GM23338 (cell line): Measurements from ENCODE around the gene RPTOR. TPM values are rescaled to one million over a fixed set of nuclear protein-coding genes. Genes with fewer than 3 reads are reported as not detected.
A peak's percentile ranks its signal among the peaks of the same experiment; 100 is the strongest.

Experiments
- ATAC-seq: fragments of 200-7000 bp; cut with Tn5 transposase; 3 replicates; pipeline ENCODE4 v1.9.1; 2020
- DNase-seq: peaks from one replicate; pipeline ENCODE4 v3.0.0-alpha.2; 2015; ENCODE audit warnings: low spot score
- H2AFZ ChIP-seq: fragments of 200-600 bp; sonication (generic); 2 replicates; pipeline ENCODE4 v1.8.0; 2016; ENCODE audit warnings: antibody characterized with exemption, mild to moderate bottlenecking, moderate library complexity
- H3F3A ChIP-seq: fragments of 200-600 bp; sonication (generic); replicated peaks from 2 replicates; pipeline ENCODE4 v1.8.0; 2017; ENCODE audit warnings: antibody characterized with exemption, mixed run types, low read depth
- H3K27ac ChIP-seq: fragments of 200-600 bp; sonication (generic); 2 replicates; pipeline ENCODE4 v1.6.1; 2016; ENCODE audit warnings: low read depth
- H3K27me3 ChIP-seq: fragments of 200-600 bp; sonication (generic); 2 replicates; pipeline ENCODE4 v1.8.0; 2016; ENCODE audit warnings: mild to moderate bottlenecking, mixed run types, moderate library complexity; ENCODE audit not compliant: insufficient read depth
- H3K36me3 ChIP-seq: fragments of 200-600 bp; sonication (generic); 2 replicates; pipeline ENCODE4 v1.8.0; 2016; ENCODE audit warnings: mild to moderate bottlenecking; ENCODE audit not compliant: insufficient read depth
- H3K4me1 ChIP-seq: fragments of 200-600 bp; sonication (generic); 2 replicates; pipeline ENCODE4 v1.8.0; 2016; ENCODE audit warnings: mild to moderate bottlenecking, moderate library complexity; ENCODE audit not compliant: insufficient read depth
- H3K4me2 ChIP-seq: fragments of 200-600 bp; sonication (generic); 2 replicates; pipeline ENCODE4 v1.7.1; 2017; ENCODE audit warnings: mixed run types
- H3K4me3 ChIP-seq: fragments of 200-600 bp; sonication (generic); 2 replicates; pipeline ENCODE4 v1.6.1; 2016; ENCODE audit warnings: mixed run types
- H3K79me2 ChIP-seq: fragments of 200-600 bp; sonication (generic); replicated peaks from 2 replicates; pipeline ENCODE4 v1.8.0; 2017; ENCODE audit warnings: mild to moderate bottlenecking; ENCODE audit not compliant: insufficient read depth
- H3K9me2 ChIP-seq: fragments of 200-600 bp; sonication (generic); 2 replicates; pipeline ENCODE4 v1.8.0; 2017; ENCODE audit not compliant: insufficient read depth
- H4K20me1 ChIP-seq: fragments of 200-600 bp; sonication (generic); replicated peaks from 2 replicates; pipeline ENCODE4 v1.8.0; 2017; ENCODE audit warnings: mild to moderate bottlenecking; ENCODE audit not compliant: insufficient read depth
- H3K27ac Mint-ChIP-seq: 2 replicates; pipeline ENCODE4 v1.8.0; 2020; ENCODE audit warnings: inconsistent platforms, mild to moderate bottlenecking, moderate library complexity, mixed read lengths
- H3K27me3 Mint-ChIP-seq: 3 replicates; pipeline ENCODE4 v1.8.0; 2022; ENCODE audit warnings: low read depth, mild to moderate bottlenecking, moderate library complexity, mixed read lengths, inconsistent platforms; ENCODE audit not compliant: insufficient read depth, poor library complexity
- H3K36me3 Mint-ChIP-seq: 3 replicates; pipeline ENCODE4 v1.8.0; 2021; ENCODE audit warnings: low read depth, mild to moderate bottlenecking, inconsistent platforms, moderate library complexity, mixed read lengths
- H3K4me1 Mint-ChIP-seq: 3 replicates; pipeline ENCODE4 v1.8.0; 2020; ENCODE audit warnings: mild to moderate bottlenecking, inconsistent platforms, mixed read lengths
- H3K4me3 Mint-ChIP-seq: 3 replicates; pipeline ENCODE4 v1.8.0; 2021; ENCODE audit warnings: moderate library complexity, mild to moderate bottlenecking, inconsistent platforms, mixed read lengths
- H3K9me3 Mint-ChIP-seq: 3 replicates; pipeline ENCODE4 v1.8.0; 2020; ENCODE audit warnings: moderate library complexity, mild to moderate bottlenecking, inconsistent platforms, mixed read lengths
- EZH2 ChIP-seq: fragments of 200-600 bp; sonication (generic); IDR thresholded peaks from one replicate; pipeline ENCODE4 v1.8.0; 2017; ENCODE audit warnings: antibody characterized with exemption, mild to moderate bottlenecking, low read depth; ENCODE audit not compliant: unreplicated experiment
- EZH2phosphoT487 ChIP-seq: fragments of 200-600 bp; sonication (generic); IDR thresholded peaks from one replicate; pipeline ENCODE4 v1.8.1; 2018; ENCODE audit warnings: antibody characterized with exemption; ENCODE audit not compliant: unreplicated experiment
- JUNB ChIP-seq: IDR thresholded peaks from one replicate; pipeline ENCODE4 v1.6.1; 2016; ENCODE audit warnings: antibody characterized with exemption; ENCODE audit not compliant: unreplicated experiment
- POLR2AphosphoS5 ChIP-seq: IDR thresholded peaks from 2 replicates; pipeline ENCODE4 v1.6.1; 2016; ENCODE audit warnings: antibody characterized with exemption, low read depth
- ZNF114 ChIP-seq: fragments of 250-450 bp; sonication (Bioruptor Pico); IDR thresholded peaks from 2 replicates; pipeline ENCODE4 v1.5.0; 2020; ENCODE audit warnings: mild to moderate bottlenecking, moderate library complexity
- ZNF331 ChIP-seq: fragments of 250-450 bp; sonication (Bioruptor Pico); IDR thresholded peaks from 2 replicates; pipeline ENCODE4 v1.5.0; 2020; ENCODE audit warnings: low read depth, mild to moderate bottlenecking, moderate library complexity
- polyA plus RNA-seq: library from polyadenylated mRNA; unstranded; fragments of >200 nt; fragmentation: Nextera tagmentation; extraction: Ambion mirVana; gene quantifications from 2 replicates; pipeline ENCODE4 v1.2.1, GENCODE V29; 2016
- total RNA-seq: library from RNA; depleted of rRNA; stranded (reverse); fragments of >200 nt; shearing (Covaris generic); gene quantifications from 2 replicates; pipeline ENCODE4 v1.2.3, GENCODE V29; 2014
- TF ChIP-seq, protein P1 (sequence below), 2 experiments: fragments of 200-600 bp in 1 of 2; sonication (generic) in 1 of 2; conservative IDR thresholded peaks; 2 replicates each; pipeline versions ENCODE4 v1.5.1 to v1.6.1; 2016 to 2017; ENCODE audit warnings: antibody characterized with exemption in 2 of 2, low read depth in 2 of 2, mild to moderate bottlenecking in 2 of 2, moderate library complexity in 1 of 2
- TF ChIP-seq, protein P2 (sequence below): IDR thresholded peaks from one replicate; pipeline ENCODE4 v1.6.1; 2018; ENCODE audit warnings: antibody characterized with exemption; ENCODE audit not compliant: unreplicated experiment
- TF ChIP-seq, protein P3 (sequence below): fragments of 250-450 bp; sonication (Bioruptor Pico); IDR thresholded peaks from 2 replicates; pipeline ENCODE4 v1.5.0; 2020; ENCODE audit warnings: mild to moderate bottlenecking, moderate library complexity
- TF ChIP-seq, protein P4 (sequence below): IDR thresholded peaks from 2 replicates; pipeline ENCODE4 v1.6.1; 2016; ENCODE audit warnings: antibody characterized with exemption

RPTOR gene
- total and polyA plus RNA-seq, 2 experiments from 2014 or later: 9.5 to 38.0 TPM

DNA sequence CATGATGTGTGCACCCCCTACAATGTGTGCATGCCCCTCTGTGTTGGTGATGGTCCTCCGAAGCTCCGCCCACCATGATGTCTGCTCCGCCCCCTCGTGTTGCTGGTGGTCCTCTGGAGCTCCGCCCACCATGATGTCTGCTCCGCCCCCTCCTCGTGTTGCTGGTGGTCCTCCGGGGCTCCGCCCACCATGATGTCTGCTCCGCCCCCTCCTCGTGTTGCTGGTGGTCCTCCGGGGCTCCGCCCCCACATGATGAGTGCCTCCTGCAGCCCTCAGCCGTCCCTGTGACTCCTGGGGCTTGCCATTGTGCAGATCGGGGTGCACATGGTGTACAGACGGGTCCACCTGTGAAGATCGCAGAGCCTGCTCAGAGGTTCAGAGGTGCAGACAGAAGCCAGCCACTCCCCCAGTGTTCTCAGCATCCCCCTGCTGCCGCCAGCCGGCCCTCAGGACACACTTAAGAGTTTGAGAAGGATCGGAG is 317.9 kb downstream of the RPTOR start:
- Histone ChIP-seq H3K79me2 (no peaks in the 10 kb centered on the region), H3K27me3 (no peaks in the 10 kb centered on the region), H3K9me2 (no peaks in the 10 kb centered on the region), H3K27ac (no peak overlapping the region), H3K36me3 (no peaks in the 10 kb centered on the region), H3K4me1 (peaks cover 8% of the 10 kb centered on the region), H4K20me1 (no peaks in the 10 kb centered on the region), H3K4me3 (no peak overlapping the region), H2AFZ (no peak overlapping the region), H3F3A (no peaks in the 10 kb centered on the region), H3K4me2 (no peak overlapping the region)
- no peaks in the 10 kb centered on the region for H3K9me3 Mint-ChIP-seq
- H3K4me3 Mint-ChIP-seq: no peak overlapping the region
- ATAC-seq (no peak), DNase-seq (peak; percentile 52)
- H3K27me3 Mint-ChIP-seq: peaks cover 17% of the 10 kb centered on the region
- no peak for TF ChIP-seq JUNB
- TF ChIP-seq EZH2phosphoT487: no peak
- TF ChIP-seq, protein P1, sequence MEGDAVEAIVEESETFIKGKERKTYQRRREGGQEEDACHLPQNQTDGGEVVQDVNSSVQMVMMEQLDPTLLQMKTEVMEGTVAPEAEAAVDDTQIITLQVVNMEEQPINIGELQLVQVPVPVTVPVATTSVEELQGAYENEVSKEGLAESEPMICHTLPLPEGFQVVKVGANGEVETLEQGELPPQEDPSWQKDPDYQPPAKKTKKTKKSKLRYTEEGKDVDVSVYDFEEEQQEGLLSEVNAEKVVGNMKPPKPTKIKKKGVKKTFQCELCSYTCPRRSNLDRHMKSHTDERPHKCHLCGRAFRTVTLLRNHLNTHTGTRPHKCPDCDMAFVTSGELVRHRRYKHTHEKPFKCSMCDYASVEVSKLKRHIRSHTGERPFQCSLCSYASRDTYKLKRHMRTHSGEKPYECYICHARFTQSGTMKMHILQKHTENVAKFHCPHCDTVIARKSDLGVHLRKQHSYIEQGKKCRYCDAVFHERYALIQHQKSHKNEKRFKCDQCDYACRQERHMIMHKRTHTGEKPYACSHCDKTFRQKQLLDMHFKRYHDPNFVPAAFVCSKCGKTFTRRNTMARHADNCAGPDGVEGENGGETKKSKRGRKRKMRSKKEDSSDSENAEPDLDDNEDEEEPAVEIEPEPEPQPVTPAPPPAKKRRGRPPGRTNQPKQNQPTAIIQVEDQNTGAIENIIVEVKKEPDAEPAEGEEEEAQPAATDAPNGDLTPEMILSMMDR (conservative IDR thresholded peaks at IDR 0.05; ENCODE audit: low read depth in 2 of 2): no peak
- TF ChIP-seq, protein P2, sequence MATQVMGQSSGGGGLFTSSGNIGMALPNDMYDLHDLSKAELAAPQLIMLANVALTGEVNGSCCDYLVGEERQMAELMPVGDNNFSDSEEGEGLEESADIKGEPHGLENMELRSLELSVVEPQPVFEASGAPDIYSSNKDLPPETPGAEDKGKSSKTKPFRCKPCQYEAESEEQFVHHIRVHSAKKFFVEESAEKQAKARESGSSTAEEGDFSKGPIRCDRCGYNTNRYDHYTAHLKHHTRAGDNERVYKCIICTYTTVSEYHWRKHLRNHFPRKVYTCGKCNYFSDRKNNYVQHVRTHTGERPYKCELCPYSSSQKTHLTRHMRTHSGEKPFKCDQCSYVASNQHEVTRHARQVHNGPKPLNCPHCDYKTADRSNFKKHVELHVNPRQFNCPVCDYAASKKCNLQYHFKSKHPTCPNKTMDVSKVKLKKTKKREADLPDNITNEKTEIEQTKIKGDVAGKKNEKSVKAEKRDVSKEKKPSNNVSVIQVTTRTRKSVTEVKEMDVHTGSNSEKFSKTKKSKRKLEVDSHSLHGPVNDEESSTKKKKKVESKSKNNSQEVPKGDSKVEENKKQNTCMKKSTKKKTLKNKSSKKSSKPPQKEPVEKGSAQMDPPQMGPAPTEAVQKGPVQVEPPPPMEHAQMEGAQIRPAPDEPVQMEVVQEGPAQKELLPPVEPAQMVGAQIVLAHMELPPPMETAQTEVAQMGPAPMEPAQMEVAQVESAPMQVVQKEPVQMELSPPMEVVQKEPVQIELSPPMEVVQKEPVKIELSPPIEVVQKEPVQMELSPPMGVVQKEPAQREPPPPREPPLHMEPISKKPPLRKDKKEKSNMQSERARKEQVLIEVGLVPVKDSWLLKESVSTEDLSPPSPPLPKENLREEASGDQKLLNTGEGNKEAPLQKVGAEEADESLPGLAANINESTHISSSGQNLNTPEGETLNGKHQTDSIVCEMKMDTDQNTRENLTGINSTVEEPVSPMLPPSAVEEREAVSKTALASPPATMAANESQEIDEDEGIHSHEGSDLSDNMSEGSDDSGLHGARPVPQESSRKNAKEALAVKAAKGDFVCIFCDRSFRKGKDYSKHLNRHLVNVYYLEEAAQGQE: no peak
- no peak for TF ChIP-seq EZH2
- TF ChIP-seq, protein P3, sequence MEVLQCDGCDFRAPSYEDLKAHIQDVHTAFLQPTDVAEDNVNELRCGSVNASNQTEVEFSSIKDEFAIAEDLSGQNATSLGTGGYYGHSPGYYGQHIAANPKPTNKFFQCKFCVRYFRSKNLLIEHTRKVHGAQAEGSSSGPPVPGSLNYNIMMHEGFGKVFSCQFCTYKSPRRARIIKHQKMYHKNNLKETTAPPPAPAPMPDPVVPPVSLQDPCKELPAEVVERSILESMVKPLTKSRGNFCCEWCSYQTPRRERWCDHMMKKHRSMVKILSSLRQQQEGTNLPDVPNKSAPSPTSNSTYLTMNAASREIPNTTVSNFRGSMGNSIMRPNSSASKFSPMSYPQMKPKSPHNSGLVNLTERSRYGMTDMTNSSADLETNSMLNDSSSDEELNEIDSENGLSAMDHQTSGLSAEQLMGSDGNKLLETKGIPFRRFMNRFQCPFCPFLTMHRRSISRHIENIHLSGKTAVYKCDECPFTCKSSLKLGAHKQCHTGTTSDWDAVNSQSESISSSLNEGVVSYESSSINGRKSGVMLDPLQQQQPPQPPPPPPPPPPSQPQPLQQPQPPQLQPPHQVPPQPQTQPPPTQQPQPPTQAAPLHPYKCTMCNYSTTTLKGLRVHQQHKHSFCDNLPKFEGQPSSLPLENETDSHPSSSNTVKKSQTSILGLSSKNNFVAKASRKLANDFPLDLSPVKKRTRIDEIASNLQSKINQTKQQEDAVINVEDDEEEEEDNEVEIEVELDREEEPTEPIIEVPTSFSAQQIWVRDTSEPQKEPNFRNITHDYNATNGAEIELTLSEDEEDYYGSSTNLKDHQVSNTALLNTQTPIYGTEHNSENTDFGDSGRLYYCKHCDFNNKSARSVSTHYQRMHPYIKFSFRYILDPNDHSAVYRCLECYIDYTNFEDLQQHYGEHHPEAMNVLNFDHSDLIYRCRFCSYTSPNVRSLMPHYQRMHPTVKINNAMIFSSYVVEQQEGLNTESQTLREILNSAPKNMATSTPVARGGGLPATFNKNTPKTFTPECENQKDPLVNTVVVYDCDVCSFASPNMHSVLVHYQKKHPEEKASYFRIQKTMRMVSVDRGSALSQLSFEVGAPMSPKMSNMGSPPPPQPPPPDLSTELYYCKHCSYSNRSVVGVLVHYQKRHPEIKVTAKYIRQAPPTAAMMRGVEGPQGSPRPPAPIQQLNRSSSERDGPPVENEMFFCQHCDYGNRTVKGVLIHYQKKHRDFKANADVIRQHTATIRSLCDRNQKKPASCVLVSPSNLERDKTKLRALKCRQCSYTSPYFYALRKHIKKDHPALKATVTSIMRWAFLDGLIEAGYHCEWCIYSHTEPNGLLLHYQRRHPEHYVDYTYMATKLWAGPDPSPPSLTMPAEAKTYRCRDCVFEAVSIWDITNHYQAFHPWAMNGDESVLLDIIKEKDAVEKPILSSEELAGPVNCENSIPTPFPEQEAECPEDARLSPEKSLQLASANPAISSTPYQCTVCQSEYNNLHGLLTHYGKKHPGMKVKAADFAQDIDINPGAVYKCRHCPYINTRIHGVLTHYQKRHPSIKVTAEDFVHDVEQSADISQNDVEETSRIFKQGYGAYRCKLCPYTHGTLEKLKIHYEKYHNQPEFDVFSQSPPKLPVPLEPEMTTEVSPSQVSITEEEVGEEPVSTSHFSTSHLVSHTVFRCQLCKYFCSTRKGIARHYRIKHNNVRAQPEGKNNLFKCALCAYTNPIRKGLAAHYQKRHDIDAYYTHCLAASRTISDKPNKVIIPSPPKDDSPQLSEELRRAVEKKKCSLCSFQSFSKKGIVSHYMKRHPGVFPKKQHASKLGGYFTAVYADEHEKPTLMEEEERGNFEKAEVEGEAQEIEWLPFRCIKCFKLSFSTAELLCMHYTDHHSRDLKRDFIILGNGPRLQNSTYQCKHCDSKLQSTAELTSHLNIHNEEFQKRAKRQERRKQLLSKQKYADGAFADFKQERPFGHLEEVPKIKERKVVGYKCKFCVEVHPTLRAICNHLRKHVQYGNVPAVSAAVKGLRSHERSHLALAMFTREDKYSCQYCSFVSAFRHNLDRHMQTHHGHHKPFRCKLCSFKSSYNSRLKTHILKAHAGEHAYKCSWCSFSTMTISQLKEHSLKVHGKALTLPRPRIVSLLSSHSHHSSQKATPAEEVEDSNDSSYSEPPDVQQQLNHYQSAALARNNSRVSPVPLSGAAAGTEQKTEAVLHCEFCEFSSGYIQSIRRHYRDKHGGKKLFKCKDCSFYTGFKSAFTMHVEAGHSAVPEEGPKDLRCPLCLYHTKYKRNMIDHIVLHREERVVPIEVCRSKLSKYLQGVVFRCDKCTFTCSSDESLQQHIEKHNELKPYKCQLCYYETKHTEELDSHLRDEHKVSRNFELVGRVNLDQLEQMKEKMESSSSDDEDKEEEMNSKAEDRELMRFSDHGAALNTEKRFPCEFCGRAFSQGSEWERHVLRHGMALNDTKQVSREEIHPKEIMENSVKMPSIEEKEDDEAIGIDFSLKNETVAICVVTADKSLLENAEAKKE: no peak
- no peak for TF ChIP-seq POLR2AphosphoS5
- TF ChIP-seq ZNF331: no peak
- TF ChIP-seq, protein P4, sequence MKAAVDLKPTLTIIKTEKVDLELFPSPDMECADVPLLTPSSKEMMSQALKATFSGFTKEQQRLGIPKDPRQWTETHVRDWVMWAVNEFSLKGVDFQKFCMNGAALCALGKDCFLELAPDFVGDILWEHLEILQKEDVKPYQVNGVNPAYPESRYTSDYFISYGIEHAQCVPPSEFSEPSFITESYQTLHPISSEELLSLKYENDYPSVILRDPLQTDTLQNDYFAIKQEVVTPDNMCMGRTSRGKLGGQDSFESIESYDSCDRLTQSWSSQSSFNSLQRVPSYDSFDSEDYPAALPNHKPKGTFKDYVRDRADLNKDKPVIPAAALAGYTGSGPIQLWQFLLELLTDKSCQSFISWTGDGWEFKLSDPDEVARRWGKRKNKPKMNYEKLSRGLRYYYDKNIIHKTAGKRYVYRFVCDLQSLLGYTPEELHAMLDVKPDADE: no peak
- TF ChIP-seq ZNF114 (CRISPR knock-in tag): no peak
- H3K36me3 Mint-ChIP-seq: peaks cover 12% of the 10 kb centered on the region; the same call in 2 of the 3 replicates
- H3K27ac Mint-ChIP-seq: no peak overlapping the region
- peaks cover 39% of the 10 kb centered on the region for H3K4me1 Mint-ChIP-seq
